ENCODE measurements around the gene OSGIN1.

Gene OSGIN1

GRCh38 chr16:84003038-84003437, 50.0 kb downstream of the OSGIN1 start:
- no peak for TF ChIP-seq CTCF (IDR thresholded peaks at IDR 0.05; ENCODE audit: low read depth, low read length)
- Histone ChIP-seq H3K27me3 (no peaks in the 10 kb centered on the region; the same call in none of the 2 replicates), H3K9me3 (no peaks in the 10 kb centered on the region), H3K4me1 (no peaks in the 10 kb centered on the region), H3K4me3 (ENCODE audit: low read depth, low read length) (no peak overlapping the region), H3K36me3 (no peaks in the 10 kb centered on the region)
- DNase-seq, result no peak

GRCh38 chr16:84004442-84004841, 51.4 kb downstream of the OSGIN1 start:
- TF ChIP-seq CTCF (IDR thresholded peaks at IDR 0.05; ENCODE audit: low read depth, low read length), result no peak
- Histone ChIP-seq H3K4me1 (no peaks in the 10 kb centered on the region), H3K9me3 (no peaks in the 10 kb centered on the region; the same call in 1 of the 2 replicates), H3K27me3 (no peaks in the 10 kb centered on the region; the same call in none of the 2 replicates), H3K36me3 (no peaks in the 10 kb centered on the region), H3K4me3 (ENCODE audit: low read depth, low read length) (no peak overlapping the region)
- DNase-seq, result no peak

GRCh38 chr16:84005391-84005790, 52.4 kb downstream of the OSGIN1 start:
- H3K9me3 ChIP-seq, result no peaks in the 10 kb centered on the region; the same call in 1 of the 2 replicates
- no peak overlapping the region for H3K4me3 ChIP-seq (ENCODE audit: low read depth, low read length)
- no peak for TF ChIP-seq CTCF (IDR thresholded peaks at IDR 0.05; ENCODE audit: low read depth, low read length)
- H3K27me3 ChIP-seq, result no peaks in the 10 kb centered on the region; the same call in 1 of the 2 replicates
- H3K36me3 ChIP-seq, result no peaks in the 10 kb centered on the region
- DNase-seq, result no peak
- no peaks in the 10 kb centered on the region for H3K4me1 ChIP-seq

- no peak for DNase-seq
- Histone ChIP-seq H3K4me3 (ENCODE audit: low read depth, low read length) (no peak overlapping the region), H3K9me3 (no peaks in the 10 kb centered on the region; the same call in 1 of the 2 replicates), H3K27me3 (no peaks in the 10 kb centered on the region; the same call in 1 of the 2 replicates), H3K4me1 (no peaks in the 10 kb centered on the region), H3K36me3 (no peaks in the 10 kb centered on the region)
- no peak for TF ChIP-seq CTCF (IDR thresholded peaks at IDR 0.05; ENCODE audit: low read depth, low read length)
These were observed 54.5 kb downstream of the OSGIN1 start for GRCh38 chr16:84007520-84007919.

- no peaks in the 10 kb centered on the region; the same call in 1 of the 2 replicates for H3K27me3 ChIP-seq
- no peak overlapping the region for H3K4me3 ChIP-seq (ENCODE audit: low read depth, low read length)
- no peaks in the 10 kb centered on the region for H3K36me3 ChIP-seq
- no peaks in the 10 kb centered on the region; the same call in 1 of the 2 replicates for H3K9me3 ChIP-seq
- no peaks in the 10 kb centered on the region for H3K4me1 ChIP-seq
- DNase-seq, result no peak
- no peak for TF ChIP-seq CTCF (IDR thresholded peaks at IDR 0.05; ENCODE audit: low read depth, low read length)
These were observed 54.9 kb downstream of the OSGIN1 start for GRCh38 chr16:84007965-84008364.

GRCh38 chr16:84009282-84009681, 56.2 kb downstream of the OSGIN1 start:
- Histone ChIP-seq H3K4me3 (ENCODE audit: low read depth, low read length) (no peak overlapping the region), H3K36me3 (no peaks in the 10 kb centered on the region), H3K9me3 (no peaks in the 10 kb centered on the region; the same call in 1 of the 2 replicates), H3K4me1 (no peaks in the 10 kb centered on the region), H3K27me3 (no peaks in the 10 kb centered on the region)
- DNase-seq, result no peak
- no peak for TF ChIP-seq CTCF (IDR thresholded peaks at IDR 0.05; ENCODE audit: low read depth, low read length)

All from BE2C (cell line).